Anterior cingulate cortex (tissue), 58 donors: Measurements from ENCODE around the gene IL1RL2.

ENCODE experiments used
- DNase-seq, 58 donors: peaks; one replicate each; lab custom pipeline; 2025; lab: John Stamatoyannopoulos, UW

IL1RL2 gene

DNA sequence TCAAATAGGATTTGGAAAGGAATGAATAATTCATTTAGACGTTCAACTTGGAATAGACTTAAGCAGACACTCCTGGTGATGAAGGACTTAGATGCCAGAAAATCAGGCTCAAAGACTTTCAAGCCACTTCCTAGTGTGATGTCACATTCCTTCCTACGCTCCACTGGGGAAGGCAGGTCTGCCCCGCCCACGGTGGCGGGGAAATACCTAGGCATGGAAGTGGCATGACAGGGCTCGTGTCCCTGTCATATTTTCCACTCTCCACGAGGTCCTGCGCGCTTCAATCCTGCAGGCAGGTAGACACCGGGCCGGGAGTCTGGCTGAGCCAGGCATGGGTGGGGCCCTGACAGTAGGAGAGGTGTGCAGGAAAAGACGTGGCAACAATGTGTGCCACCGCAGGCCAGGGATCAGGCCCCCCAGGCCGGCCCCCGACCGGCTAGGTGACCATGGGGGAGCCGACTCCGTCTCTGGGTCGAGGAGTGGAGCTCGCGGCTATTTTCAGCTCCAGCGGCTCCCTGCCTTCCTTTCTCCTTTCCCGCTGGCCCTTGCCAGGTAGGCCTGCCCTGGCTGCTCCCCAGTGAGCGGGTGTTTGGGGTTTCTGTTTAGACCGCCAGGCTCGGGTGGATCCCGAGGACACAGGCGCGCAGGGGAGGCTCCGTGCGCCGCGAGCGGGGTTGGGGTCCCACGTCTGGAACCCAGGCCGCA is at the start of gene IL1RL2:
Gene IL1RL2, plus strand, starts transcription at position 233 of the 705 bp plus-strand sequence. CDS start 845 bp downstream, outside the sequence.
- peak in 6 of 58 donors; percentile 8 to 26 (median 17) for DNase-seq

- no peak for DNase-seq
These were observed 49.7 kb upstream of the IL1RL2 start for GRCh38 chr2:102137138-102137537.

DNA sequence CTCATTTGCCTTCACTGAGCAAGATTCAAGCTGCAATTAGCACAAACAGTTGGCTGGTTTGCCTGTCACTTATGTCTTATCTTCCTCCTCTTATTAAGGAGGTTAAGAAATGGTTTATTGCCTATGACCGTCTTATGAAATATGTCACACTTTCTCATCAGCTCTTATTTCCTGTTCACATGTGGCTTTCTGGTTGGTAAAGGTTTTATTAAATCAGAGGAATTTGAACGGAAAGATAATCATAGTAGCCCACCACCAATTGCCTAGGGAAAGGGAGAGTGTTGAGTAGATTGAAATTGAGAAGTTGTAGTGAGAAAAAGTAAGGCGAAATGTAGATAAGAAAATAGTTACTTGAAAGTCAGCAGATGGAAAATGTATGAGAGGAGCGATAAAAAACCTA is 48.5 kb upstream of the IL1RL2 start:
- no peak for DNase-seq

GRCh38 chr2:102139851-102140250 is 47.0 kb upstream of the IL1RL2 start:
- no peak for DNase-seq

DNA sequence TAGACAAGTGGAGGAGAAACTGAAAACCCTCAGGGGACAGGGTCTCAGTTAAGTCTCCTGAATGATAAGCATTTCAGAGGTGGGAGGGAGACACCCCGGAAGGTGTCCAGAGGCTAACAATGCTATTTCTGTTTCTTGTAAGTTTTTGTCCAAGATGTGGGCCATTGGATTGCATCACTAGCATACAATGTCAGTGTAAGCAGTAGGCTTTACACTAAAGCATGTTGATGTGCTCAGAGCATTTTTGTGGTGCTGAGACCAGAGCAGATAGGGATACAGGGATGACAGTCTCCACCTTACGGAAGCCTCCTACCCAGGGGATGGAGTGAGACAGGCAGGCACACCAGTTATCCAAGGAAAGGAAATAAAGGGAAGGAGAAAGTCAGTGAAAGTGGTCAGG is 46.4 kb upstream of the IL1RL2 start:
- DNase-seq, result no peak

- no peak for DNase-seq
These were observed 45.5 kb upstream of the IL1RL2 start for GRCh38 chr2:102141011-102141943.

DNA sequence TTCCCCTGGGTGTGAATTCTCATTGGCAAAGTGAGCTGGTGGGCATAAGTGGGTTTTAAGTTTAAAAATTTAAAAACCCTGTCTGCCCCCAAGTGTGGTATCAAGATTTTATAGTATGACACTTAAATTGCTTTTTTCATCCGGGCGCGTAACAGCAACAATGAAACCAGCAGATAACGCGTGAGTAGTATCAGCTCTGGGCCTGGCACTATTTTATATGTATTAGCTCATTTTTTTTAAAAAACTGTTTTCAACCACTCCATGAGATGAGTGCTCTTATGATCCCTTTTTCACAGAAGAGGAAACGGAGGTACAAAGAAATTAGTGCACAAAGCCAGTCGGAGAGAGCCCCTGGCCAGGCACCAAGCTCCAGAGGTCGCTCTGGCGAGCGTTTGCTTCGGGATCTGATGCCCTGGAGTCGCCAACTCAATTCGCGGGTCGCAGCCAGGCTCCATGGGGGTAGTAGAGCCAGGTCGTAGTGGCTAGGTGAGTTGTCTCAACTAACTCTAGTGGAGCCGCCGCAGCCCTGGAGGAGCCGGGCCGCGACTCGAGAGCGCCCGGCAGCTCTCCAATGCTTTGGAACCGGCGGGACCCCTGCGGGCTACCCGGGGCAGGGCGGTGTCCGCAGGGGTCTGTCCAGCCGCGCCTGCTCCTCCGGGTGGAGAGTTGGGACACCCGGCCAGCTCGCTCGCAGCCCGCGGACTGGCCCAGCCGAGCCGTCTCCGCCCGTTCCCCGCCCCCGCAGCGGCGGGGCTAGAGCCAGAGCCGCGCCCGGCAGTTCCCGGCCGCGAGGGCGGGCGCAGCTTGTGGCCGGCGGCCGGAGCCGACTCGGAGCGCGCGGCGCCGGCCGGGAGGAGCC is 44.6 kb upstream of the IL1RL2 start, which contains the start of gene IL1R1:
Gene IL1R1, plus strand, starts transcription at position 777 of the 859 bp plus-strand sequence. CDS start 14,979 bp downstream, outside the sequence.
- peak in 16 of 58 donors; percentile 4 to 42 (median 11) for DNase-seq

DNA sequence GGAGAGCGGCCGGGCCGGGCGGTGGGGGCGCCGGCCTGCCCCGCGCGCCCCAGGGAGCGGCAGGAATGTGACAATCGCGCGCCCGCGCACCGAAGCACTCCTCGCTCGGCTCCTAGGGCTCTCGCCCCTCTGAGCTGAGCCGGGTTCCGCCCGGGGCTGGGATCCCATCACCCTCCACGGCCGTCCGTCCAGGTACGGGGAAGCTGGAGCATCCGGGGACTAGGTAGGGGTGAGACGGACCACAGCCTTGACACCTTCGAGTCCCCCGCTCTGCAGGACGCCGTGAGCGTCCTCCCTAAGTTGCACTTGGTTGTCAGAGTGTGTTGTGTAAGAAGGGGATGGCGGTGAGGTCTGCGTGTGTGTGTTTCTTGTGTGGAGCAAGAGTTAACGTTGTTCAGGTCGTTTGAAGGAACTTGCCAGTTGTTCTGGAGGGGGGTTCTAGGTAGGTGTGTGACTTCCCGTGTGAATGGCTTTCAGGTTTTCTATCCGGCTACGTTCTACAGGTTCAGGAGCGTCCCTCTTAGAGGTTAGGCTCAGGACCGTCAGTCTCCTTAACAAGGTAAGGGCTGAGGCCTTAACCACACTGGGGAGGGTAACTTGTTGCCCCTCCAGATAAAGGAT is 43.9 kb upstream of the IL1RL2 start:
- peak in 1 of 58 donors; percentile 30 for DNase-seq

GRCh38 chr2:102143450-102143985 is 43.3 kb upstream of the IL1RL2 start:
- no peak for DNase-seq

DNA sequence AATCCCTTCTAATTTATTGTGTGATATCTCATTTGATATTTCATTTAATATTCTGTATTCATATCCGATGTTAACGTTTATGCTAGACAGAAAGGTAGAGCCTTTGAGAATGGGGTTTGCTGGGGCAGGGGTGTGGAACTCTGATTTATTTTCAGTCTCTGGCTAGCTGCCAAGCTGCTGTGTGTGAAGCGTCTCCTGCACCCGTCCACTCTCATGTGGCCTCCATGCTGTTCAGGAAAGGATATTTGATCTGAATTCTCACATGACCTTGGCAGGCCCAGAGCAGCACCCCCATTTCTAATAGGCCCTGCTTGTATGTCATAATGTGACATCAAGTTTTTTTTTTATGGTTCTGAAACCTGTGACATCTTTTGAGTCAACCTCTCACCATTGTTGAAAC is 42.7 kb upstream of the IL1RL2 start:
- DNase-seq, result no peak

- DNase-seq, result no peak
These were observed 41.7 kb upstream of the IL1RL2 start for GRCh38 chr2:102145107-102145506.

- DNase-seq, result no peak
These were observed 40.9 kb upstream of the IL1RL2 start for GRCh38 chr2:102145934-102146333.

DNA sequence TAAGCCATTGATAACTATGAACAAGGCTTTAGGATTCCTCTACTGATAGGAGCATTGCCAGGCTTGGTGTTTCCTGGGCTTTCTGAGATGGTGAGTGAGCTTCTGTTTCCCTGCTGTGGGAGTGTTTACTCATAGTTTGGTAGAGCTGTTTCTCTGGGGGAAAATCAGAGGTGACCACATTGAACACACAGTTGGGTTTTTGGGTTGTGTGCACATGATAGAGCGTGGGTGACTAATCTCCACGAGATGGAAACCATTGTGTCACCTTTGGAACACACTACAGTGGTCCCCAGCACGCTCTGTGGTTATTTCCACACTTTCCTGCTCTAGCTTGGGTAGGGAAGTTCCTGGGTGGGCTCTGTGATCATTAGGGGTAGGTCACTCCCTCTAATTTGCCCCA is 38.9 kb upstream of the IL1RL2 start:
- DNase-seq, result no peak

GRCh38 chr2:102149243-102149642 is 37.6 kb upstream of the IL1RL2 start:
- DNase-seq, result no peak

DNA sequence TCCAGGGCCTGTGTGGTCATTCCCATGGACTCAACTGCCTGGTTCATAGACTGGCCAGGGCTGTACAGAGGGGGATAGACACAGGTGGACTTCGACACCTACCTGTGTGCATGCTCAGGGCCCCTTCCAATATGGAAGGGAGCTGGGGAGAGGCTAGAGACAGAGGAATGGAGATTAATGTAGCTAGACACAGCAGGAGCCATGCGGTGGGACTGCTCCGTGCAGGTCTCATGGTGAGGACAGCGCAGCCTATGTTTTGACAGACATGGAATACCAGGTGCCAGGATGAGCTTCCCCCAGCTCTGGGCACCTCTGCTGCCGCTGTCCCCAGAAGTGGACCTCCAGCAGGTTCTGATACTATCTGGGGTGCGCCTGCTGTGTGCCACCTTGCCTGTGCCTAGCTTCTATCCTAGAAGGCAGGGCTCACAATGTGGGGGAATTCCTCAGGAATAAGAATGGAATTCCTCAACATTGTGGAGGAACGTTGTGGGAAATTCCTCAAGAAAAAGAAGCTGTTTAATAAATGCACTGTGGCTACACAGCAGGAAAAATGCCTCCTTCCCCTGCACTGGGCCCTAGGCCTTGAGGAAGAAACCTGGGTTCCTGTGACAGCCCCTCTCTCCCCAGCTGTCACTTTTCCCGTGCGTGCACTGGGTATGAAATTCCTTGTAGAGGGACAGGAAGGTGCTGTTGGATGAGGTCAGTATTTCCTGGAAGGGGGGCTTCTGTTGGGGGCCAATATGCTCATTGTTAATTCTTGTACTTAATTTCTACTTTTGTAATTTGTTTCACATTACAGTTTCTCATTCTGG is 37.0 kb upstream of the IL1RL2 start:
- no peak for DNase-seq

GRCh38 chr2:102154364-102154763 is 32.5 kb upstream of the IL1RL2 start:
- no peak for DNase-seq

GRCh38 chr2:102154946-102155702 is 31.7 kb upstream of the IL1RL2 start:
- DNase-seq, result no peak
